IgD-negative memory B cell (primary cell): ENCODE measurements around the gene ABCB11. TPM values are rescaled to one million over a fixed set of nuclear protein-coding genes. Genes with fewer than 3 reads are reported as not detected.

ENCODE experiments used
- H3K27ac Mint-ChIP-seq, 3 donors: one replicate each; pipeline ENCODE4 v1.8.0; 2020 to 2022; ENCODE audit warnings: mild to moderate bottlenecking in 3 of 3, mixed read lengths in 3 of 3, moderate library complexity in 1 of 3
- H3K27me3 Mint-ChIP-seq: one replicate; pipeline ENCODE4 v1.8.0; 2021; ENCODE audit warnings: mixed read lengths
- H3K36me3 Mint-ChIP-seq: one replicate; pipeline ENCODE4 v1.8.0; 2020; ENCODE audit warnings: mild to moderate bottlenecking, mixed read lengths
- H3K4me1 Mint-ChIP-seq, 3 donors: one replicate each; pipeline ENCODE4 v1.8.0; 2020 to 2022; ENCODE audit warnings: mixed read lengths in 3 of 3, mild to moderate bottlenecking in 1 of 3
- H3K4me3 Mint-ChIP-seq, 4 donors: one replicate each; pipeline ENCODE4 v1.8.0; 2020 to 2022; ENCODE audit warnings: mild to moderate bottlenecking in 4 of 4, mixed read lengths in 4 of 4, moderate library complexity in 3 of 4
- H3K9me3 Mint-ChIP-seq, 3 donors: one replicate each; pipeline ENCODE4 v1.8.0; 2020 to 2021; ENCODE audit warnings: mixed read lengths in 3 of 3, mild to moderate bottlenecking in 1 of 3
- polyA plus RNA-seq: library from polyadenylated mRNA; unstranded; fragments of 300-500 nt; fragmentation: Illumina TruSeq; gene quantifications from one replicate; pipeline ENCODE4 v1.2.3, GENCODE V29; 2021

ABCB11 gene
- polyA plus RNA-seq, 1 donor from 2014 or later = not detected

DNA sequence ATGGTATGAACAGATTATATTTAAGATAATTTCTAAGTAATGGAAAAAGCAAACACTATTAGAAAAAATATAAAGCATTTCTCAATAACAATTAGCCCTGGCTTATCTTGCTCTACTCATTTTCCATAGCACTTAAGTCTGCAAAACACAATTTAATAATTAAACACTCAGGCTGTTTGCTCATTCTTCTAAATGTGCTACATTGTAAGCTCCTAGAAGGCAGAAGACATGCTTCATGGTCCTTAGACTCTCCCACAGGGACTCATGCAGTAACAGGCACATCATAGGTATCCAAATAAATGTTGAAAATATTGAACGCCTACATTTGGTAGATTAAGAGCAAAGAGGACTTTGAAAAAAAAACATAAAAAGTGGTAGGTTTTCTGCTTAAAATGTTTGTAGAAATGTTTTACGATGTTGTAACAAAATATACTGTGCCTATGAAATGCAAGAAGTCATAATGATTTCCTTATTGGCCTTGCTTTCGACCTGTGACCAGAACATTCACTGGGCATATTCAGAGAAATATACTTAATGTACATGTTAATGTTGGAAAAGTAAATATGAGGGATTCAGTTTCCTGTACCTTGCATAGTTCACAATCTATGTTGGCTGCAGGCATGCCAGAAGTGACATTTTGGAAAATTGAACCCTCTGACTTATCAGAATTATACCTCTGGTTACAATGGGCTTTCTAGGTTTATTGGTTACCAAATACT lies 102.9 kb downstream of the ABCB11 start:
- no peaks in the 10 kb centered on the region for H3K9me3 Mint-ChIP-seq
- H3K36me3 Mint-ChIP-seq = peaks cover 1% of the 10 kb centered on the region
- peaks cover 5% of the 10 kb centered on the region for H3K27me3 Mint-ChIP-seq
- no peak overlapping the region for H3K27ac Mint-ChIP-seq
- H3K4me1 Mint-ChIP-seq = peaks cover 9 to 15% (median 11%) of the 10 kb centered on the region in 3 donors
- no peak overlapping the region for H3K4me3 Mint-ChIP-seq

DNA sequence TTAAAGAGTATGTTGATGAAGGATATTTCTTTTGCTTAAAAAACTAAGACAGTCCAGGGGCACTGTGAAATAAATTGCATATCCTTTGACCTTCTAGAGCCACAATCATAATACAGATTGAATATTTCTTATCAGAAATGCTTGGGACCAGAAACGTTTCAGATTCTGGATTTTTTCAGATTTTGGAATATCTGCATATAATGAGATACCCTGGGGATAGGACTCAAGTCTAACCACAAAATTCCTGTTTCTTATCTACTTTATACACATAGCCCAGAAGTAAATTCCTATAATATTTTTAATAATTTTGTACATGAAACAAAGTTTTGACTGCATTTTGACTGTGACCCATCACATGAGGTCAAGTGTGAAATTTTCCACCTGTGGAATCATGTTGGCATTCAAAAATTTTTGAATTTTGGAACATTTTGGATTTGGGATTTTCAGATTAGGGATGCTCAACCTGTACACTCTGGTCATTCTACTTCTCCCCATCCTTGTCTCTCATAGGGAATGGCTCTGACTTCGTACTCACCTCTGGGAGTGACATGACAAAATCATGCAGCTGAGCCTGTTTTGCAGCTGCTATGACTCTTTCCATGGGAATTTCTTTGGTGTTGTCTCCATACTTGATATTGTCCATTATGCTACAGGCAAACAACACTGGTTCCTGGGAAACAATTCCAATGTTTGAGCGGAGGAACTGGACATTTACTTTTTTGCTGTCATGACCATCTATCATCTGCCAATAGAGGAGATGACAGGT lies 104.3 kb downstream of the ABCB11 start:
- H3K4me3 Mint-ChIP-seq = no peak overlapping the region
- H3K36me3 Mint-ChIP-seq = no peaks in the 10 kb centered on the region
- H3K4me1 Mint-ChIP-seq = peaks cover 11 to 15% (median 11%) of the 10 kb centered on the region in 3 donors
- no peaks in the 10 kb centered on the region for H3K9me3 Mint-ChIP-seq
- H3K27me3 Mint-ChIP-seq = peaks cover 5% of the 10 kb centered on the region
- no peak overlapping the region for H3K27ac Mint-ChIP-seq

DNA sequence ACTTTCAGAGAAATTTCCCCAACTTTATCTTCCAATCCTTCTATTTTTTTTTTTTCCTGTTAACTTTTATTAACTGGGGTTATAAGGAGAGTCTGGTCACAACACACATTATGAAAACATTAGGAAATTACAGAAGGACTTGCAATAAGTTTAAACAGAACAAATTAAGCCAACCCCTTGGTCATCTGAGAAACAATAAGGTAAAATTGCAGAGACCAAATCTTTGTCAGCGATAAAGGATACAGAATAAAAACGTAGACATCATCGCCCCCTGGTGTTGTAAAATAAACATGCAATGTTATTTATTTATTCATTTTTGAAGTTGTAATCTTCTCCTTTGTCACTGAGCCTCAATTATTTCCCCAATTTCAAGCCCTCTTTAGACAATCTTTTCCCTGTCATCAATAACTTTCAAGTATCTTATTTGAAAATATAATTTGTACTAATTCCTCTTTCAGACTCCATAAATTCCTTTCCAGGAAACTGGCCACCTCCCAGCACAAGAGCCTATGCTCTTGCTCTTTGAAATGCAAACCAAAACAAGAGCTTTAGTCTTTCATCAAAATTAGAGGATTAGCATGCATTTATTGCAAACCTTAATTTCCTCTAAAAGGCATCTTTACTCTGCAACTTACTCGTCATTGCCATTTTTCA lies 110.5 kb downstream of the ABCB11 start:
- Mint-ChIP-seq H3K4me1 (peaks cover 0 to 2% (median 0%) of the 10 kb centered on the region in 3 donors), H3K27ac (no peak overlapping the region)

DNA sequence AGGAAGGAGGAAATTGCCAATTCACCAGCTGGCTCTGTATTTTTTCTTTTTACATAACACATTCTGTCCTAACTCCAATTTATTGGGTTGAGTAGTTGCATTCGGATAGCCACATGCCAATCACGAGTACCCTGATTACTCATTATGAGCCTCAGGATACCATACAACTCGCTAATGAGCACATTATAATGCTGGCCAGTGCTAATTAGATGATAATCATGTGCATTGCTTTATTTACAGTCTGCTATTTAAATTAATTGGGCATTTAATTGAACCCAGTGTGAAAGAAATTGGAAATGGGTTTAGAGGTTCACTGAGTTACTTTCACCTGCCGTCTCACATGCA lies 114.8 kb downstream of the ABCB11 start:
- Mint-ChIP-seq H3K4me3 (no peak overlapping the region), H3K4me1 (peaks cover 0 to 4% (median 0%) of the 10 kb centered on the region in 3 donors), H3K27me3 (peaks cover 6% of the 10 kb centered on the region), H3K9me3 (peaks cover 0 to 9% (median 0%) of the 10 kb centered on the region in 3 donors), H3K27ac (no peak overlapping the region), H3K36me3 (no peaks in the 10 kb centered on the region)

More for the DNA sequence above, 110.5 kb downstream of the ABCB11 start:
- Mint-ChIP-seq H3K4me3 (no peak overlapping the region), H3K36me3 (no peaks in the 10 kb centered on the region), H3K9me3 (peaks cover 0 to 5% (median 0%) of the 10 kb centered on the region in 3 donors), H3K27me3 (peaks cover 6% of the 10 kb centered on the region)

DNA sequence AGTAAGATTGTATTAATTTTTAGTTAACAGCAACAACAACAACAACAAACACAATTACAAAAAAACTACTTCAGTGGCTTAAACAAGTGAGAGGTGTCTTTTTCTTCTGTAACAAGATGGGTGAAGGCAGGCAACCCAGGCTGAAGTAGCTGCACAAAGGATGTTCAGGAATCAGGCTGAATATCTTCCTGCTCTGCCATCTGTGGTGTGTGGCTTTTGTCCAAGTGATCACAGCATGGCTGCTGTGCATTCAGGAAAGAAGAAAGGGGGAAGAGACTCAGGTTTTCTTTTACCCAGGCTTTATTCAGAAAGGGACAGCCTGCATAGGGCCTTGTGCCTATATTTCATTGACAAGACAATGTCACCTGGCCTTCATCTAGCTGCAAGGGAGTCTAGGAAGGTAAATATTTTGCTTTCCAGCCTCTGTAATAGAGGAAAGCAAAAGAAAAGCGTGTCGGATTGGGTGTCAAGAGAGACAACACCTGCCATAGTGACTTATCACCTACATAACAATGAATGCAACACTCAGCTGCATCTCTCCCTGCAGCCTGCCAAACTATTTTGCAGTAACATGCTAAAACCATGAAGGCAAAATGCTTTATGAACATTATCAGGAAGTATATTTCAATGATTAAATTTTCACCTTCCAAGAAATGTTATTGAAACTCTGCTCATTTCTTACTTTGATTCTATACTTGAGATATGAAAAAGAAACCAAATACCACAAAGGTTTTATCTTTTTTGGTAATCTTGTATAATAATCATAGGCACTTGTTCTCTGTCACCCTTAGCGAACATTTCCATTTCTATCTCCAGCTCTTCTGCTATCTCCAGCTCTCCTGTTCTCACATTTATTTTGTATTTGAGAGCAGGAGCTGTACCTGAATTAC lies 115.4 kb downstream of the ABCB11 start:
- no peaks in the 10 kb centered on the region for H3K36me3 Mint-ChIP-seq
- peaks cover 0 to 4% (median 0%) of the 10 kb centered on the region in 3 donors for H3K4me1 Mint-ChIP-seq
- H3K9me3 Mint-ChIP-seq = peaks cover 0 to 9% (median 0%) of the 10 kb centered on the region in 3 donors
- peaks cover 5% of the 10 kb centered on the region for H3K27me3 Mint-ChIP-seq
- H3K27ac Mint-ChIP-seq = no peak overlapping the region
- H3K4me3 Mint-ChIP-seq = no peak overlapping the region

DNA sequence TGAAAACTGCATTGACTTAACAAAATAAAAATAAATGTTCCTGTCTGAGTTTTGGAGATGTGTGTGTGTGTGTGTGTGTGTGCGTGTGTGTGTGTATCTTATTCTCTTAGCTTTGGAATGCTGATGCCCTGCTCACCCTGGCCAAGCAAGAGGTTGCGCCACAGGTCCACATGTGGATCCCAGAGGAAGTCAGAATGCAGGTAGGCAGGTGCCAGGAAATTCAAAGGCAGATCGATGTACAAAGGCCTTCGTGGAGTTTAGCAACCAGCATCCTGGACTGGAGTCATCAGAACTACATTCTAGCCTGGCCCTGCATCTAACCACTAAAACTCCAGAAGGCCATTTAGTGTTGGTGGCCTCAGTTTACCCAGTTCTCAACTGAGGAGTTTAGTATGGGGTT lies 117.6 kb downstream of the ABCB11 start:
- Mint-ChIP-seq H3K4me1 (peaks cover 0 to 4% (median 0%) of the 10 kb centered on the region in 3 donors), H3K27ac (no peak overlapping the region), H3K4me3 (no peak overlapping the region), H3K36me3 (no peaks in the 10 kb centered on the region), H3K27me3 (peaks cover 1% of the 10 kb centered on the region), H3K9me3 (peaks cover 0 to 9% (median 0%) of the 10 kb centered on the region in 3 donors)

DNA sequence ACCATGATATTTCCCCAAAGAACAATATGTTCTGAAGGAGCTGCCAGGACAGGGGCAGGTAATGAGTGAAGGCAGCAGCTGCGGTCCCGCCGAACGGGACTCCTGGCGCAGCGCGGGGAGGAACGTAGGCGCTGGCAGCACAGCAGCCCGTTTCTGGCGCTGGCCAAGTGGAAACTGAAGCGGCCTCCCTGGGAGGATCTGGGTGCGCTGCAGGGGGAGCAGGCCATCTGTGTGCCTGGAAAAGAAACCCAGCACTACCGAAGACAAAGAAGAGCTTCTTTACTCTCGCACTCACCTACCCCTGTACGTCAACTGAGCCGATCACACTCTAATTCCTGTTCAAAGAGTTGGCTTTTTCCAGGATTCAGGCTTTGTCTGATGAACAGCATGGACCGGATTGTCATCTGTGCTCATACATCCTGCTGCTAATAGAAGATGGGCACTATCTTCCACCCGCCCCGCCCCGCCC lies 118.2 kb downstream of the ABCB11 start:
- H3K9me3 Mint-ChIP-seq = peaks cover 0 to 9% (median 0%) of the 10 kb centered on the region in 3 donors
- no peak overlapping the region for H3K4me3 Mint-ChIP-seq
- peaks cover 1% of the 10 kb centered on the region for H3K27me3 Mint-ChIP-seq
- H3K36me3 Mint-ChIP-seq = no peaks in the 10 kb centered on the region
- no peak overlapping the region for H3K27ac Mint-ChIP-seq
- peaks cover 0 to 4% (median 0%) of the 10 kb centered on the region in 3 donors for H3K4me1 Mint-ChIP-seq

DNA sequence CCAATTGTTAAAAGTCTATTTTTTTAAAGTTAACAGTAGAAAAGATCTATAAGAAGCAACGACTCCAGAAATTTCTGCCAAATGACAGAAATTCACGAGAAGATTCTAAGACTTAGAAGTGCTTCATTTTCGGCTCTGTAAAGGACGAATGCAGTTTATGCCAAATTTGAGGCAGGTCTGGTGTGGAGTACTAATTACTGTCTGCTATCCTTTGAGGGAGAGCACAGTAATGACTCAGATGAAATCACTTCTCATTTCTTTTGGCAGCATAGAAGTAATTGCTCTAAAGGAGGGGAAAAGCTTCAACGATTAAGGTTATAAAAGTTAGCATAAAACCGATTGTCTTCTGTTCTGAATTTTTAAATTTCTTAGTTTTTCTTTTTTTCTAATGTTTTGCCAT lies 118.7 kb downstream of the ABCB11 start:
- H3K36me3 Mint-ChIP-seq = no peaks in the 10 kb centered on the region
- H3K27ac Mint-ChIP-seq = no peak overlapping the region
- peaks cover 0 to 9% (median 0%) of the 10 kb centered on the region in 3 donors for H3K9me3 Mint-ChIP-seq
- peaks cover 0 to 4% (median 0%) of the 10 kb centered on the region in 3 donors for H3K4me1 Mint-ChIP-seq
- H3K27me3 Mint-ChIP-seq = peaks cover 3% of the 10 kb centered on the region
- H3K4me3 Mint-ChIP-seq = no peak overlapping the region

DNA sequence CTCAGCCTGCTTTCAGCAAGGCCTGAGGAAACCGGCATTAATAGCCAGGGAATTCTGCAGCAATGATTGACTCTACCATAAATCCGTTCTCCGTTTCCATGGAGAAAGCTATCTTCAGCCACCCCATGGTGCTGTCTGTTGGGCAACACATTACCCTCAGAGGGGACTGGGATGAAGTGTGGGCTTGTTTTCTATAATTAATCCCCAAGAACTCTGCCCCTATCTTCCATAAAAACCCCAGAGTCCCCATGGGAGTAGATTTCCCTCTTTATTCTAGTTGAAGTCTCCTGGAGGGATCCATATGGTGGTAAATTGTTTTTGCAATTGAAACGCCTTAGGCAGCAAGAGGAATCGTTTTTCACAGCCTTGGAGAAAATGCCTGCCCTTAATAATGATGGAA lies 120.8 kb downstream of the ABCB11 start:
- H3K36me3 Mint-ChIP-seq = no peaks in the 10 kb centered on the region
- H3K4me3 Mint-ChIP-seq = no peak overlapping the region
- peaks cover 2% of the 10 kb centered on the region for H3K27me3 Mint-ChIP-seq
- H3K4me1 Mint-ChIP-seq = peaks cover 0 to 4% (median 0%) of the 10 kb centered on the region in 3 donors
- H3K9me3 Mint-ChIP-seq = peaks cover 0 to under 1% (median 0%) of the 10 kb centered on the region in 3 donors
- no peak overlapping the region for H3K27ac Mint-ChIP-seq

DNA sequence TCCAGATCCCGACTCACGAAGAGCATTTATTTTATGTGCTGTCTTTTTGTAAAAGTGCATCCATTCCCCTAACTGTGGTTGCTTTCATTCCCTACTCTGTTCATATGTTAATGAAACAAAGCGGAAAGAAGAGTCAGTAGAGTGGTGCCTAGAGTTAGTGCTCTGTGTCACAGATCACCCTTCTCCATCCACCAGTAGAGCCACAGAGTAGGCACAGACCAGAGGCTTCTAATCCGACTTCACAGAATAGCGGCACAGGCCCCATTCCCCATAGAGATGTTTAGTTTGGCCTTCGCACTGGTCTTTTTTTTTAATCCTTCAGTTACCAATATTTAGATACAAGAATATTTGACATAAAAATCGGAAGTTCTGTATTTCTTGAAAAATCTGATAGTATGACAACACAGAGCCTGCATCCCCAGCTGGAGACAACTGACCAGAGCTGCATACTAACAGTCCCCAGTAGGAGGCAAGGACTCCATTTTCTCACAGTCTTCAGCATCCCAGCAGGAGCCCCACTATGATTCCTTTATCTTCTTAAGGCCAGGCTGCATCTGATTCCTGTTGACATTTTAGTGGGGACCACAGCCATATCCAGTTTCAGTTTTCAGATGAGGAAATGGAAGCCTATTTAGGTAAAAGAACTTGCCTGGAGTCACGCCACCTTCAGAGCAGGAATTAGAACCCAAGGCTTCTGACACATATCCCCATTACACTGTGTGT lies 123.0 kb downstream of the ABCB11 start:
- Mint-ChIP-seq H3K27me3 (peaks cover 2% of the 10 kb centered on the region), H3K4me3 (no peak overlapping the region), H3K4me1 (peaks cover 0 to 2% (median 0%) of the 10 kb centered on the region in 3 donors), H3K9me3 (no peaks in the 10 kb centered on the region), H3K27ac (no peak overlapping the region), H3K36me3 (no peaks in the 10 kb centered on the region)

DNA sequence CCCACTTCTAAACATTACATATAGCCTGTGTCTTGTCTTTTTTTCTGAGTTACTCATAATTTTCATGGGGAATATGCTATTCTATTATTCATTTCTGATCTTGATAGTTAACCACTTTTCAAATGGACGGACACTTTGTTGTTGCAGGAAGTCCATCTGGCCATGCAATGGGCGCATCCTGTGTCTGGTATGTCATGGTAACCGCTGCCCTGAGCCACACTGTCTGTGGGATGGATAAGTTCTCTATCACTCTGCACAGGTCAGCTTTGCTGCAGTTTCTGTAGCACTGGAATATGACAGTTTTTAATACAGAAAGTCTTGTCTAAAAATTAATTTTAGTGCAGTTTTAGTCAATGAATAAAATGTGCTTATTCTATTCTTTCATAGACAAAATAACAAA lies 126.8 kb downstream of the ABCB11 start:
- Mint-ChIP-seq H3K4me1 (no peaks in the 10 kb centered on the region), H3K27me3 (peaks cover 9% of the 10 kb centered on the region), H3K27ac (no peak overlapping the region), H3K36me3 (no peaks in the 10 kb centered on the region), H3K4me3 (no peak overlapping the region), H3K9me3 (no peaks in the 10 kb centered on the region)

DNA sequence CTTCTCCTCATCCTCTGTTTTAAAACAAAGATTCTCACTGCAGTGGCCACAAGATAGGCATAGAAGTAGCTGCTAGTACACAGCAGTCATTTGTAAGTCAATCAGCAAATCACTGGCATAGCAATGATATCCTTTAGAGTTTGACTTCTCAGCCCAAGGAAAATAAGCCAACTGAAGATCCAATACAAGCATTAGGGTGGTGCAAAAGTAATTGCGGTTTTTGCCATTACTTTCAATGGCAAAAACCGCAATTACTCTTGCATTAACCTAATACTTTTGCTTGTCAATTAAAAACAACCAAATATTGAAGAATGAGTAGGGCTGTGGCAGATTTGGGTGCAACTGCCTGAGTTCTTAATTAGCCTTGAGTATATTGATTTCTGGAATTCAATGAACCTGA lies 127.2 kb downstream of the ABCB11 start:
- H3K27me3 Mint-ChIP-seq = peaks cover 9% of the 10 kb centered on the region
- peaks cover 0 to 2% (median 0%) of the 10 kb centered on the region in 3 donors for H3K4me1 Mint-ChIP-seq
- no peaks in the 10 kb centered on the region for H3K9me3 Mint-ChIP-seq
- no peaks in the 10 kb centered on the region for H3K36me3 Mint-ChIP-seq
- no peak overlapping the region for H3K27ac Mint-ChIP-seq
- no peak overlapping the region for H3K4me3 Mint-ChIP-seq

DNA sequence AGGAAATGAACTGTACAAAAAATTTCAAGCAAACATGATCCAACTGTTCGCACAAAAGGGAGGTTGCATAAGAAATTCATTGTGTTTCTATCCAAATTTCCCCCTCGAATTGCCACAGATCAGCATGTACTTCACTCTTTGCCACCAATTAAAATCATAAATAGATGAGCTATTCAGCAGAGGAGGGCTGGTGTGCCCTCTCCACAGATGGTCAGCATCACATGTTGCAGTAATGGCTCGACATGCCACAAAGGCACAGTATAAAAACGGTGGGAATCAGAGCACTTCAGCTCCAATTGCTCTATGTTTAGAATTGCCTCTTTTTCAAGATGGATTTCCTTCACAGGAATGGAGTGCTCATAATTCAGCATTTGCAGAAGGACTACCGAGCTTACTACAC lies 130.1 kb downstream of the ABCB11 start, which contains the start of gene G6PC2:
Gene G6PC2, plus strand, starts transcription at position 289 of the 400 bp plus-strand sequence. Its CDS starts 41 bp downstream, at position 330.
- H3K36me3 Mint-ChIP-seq = no peaks in the 10 kb centered on the region
- peaks cover 8% of the 10 kb centered on the region for H3K27me3 Mint-ChIP-seq
- no peaks in the 10 kb centered on the region for H3K9me3 Mint-ChIP-seq
- H3K4me3 Mint-ChIP-seq = no peak within 1 kb of the TSS
- H3K4me1 Mint-ChIP-seq = peaks cover 0 to 2% (median 0%) of the 10 kb centered on the region in 3 donors
- no peak within 1 kb of the TSS for H3K27ac Mint-ChIP-seq

DNA sequence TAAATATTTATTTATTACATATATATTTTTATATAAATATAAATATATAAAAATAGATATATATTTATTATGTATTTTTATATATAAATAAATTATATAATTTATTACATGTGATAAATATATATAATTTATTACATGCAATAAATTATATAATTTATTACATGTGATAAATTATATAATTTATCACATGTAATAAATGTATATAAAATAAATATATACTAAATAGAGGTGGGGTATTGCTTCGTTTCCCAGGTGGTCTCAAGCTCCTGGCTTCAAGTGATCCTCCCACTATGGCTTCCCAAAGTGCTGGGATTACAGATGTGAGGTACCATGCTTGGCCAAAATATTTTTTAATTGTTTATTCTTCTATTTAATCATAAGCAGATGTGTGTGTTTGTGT lies 133.7 kb downstream of the ABCB11 start:
- H3K27me3 Mint-ChIP-seq = peaks cover 8% of the 10 kb centered on the region
- no peak overlapping the region for H3K4me3 Mint-ChIP-seq
- H3K36me3 Mint-ChIP-seq = no peaks in the 10 kb centered on the region
- H3K27ac Mint-ChIP-seq = no peak overlapping the region
- no peaks in the 10 kb centered on the region for H3K9me3 Mint-ChIP-seq
- peaks cover 0 to 2% (median 0%) of the 10 kb centered on the region in 3 donors for H3K4me1 Mint-ChIP-seq
